ENCODE results near the gene ARHGEF4. TPM values are rescaled to one million over a fixed set of nuclear protein-coding genes. Genes with fewer than 3 reads are reported as not detected.
A peak's percentile ranks its signal among the peaks of the same experiment; 100 is the strongest.

Gene ARHGEF4
- total RNA-seq, 1 experiment from 2014 or later: 12.6 TPM

- Histone ChIP-seq H3K56ac (ENCODE audit: insufficient read length, low read depth, low read length) (no peak overlapping the region), H2BK120ac (ENCODE audit: low read depth, low read length, poor library complexity, severe bottlenecking) (no peak overlapping the region), H3K14ac (ENCODE audit: insufficient read depth, low read length) (no peak overlapping the region; the same call in 1 of the 2 replicates), H4K91ac (ENCODE audit: insufficient read length, low read depth, low read length) (no peak overlapping the region), H4K20me1 (ENCODE audit: control insufficient read depth, insufficient read depth, insufficient read length) (no peaks in the 10 kb centered on the region), H2BK20ac (ENCODE audit: low read depth, low read length, poor library complexity, severe bottlenecking) (no peak overlapping the region), H2AK5ac (ENCODE audit: insufficient read length, low read length) (no peak overlapping the region), H3K18ac (ENCODE audit: insufficient read length, low read depth, low read length) (no peak overlapping the region), H3K23ac (ENCODE audit: insufficient read length, low read depth, low read length) (no peak overlapping the region), H3K4me1 (ENCODE audit: insufficient read depth, low read length) (no peaks in the 10 kb centered on the region), H4K8ac (replicated peaks; ENCODE audit: insufficient read length, low read depth, low read length) (no peak overlapping the region), H3K9me3 (ENCODE audit: control insufficient read depth, low read depth, low read length) (no peaks in the 10 kb centered on the region), H3K4ac (ENCODE audit: low read depth, low read length) (no peak overlapping the region), H4K5ac (ENCODE audit: insufficient read length, low read depth, low read length) (no peak overlapping the region), H3K27me3 (ENCODE audit: insufficient read depth, low read length) (no peaks in the 10 kb centered on the region), H3K79me1 (ENCODE audit: insufficient read depth, low read depth, low read length, poor library complexity, severe bottlenecking) (no peaks in the 10 kb centered on the region), H3K23me2 (ENCODE audit: insufficient read length, low read depth, low read length, poor library complexity, severe bottlenecking) (no peaks in the 10 kb centered on the region), H2BK15ac (ENCODE audit: low read depth, low read length) (no peak overlapping the region), H2BK12ac (ENCODE audit: insufficient read length, low read depth, low read length) (no peak overlapping the region), H2BK5ac (ENCODE audit: insufficient read length, low read length) (no peak overlapping the region), H3K27ac (ENCODE audit: insufficient read length, low read depth, low read length) (no peak overlapping the region), H3T11ph (ENCODE audit: low read length) (no peak overlapping the region), H2AFZ (ENCODE audit: low read length) (no peak overlapping the region), H3K4me2 (ENCODE audit: insufficient read depth, insufficient read length, low read length) (no peak overlapping the region), H3K9ac (ENCODE audit: extremely low read depth, insufficient read length, low read length) (no peak overlapping the region), H3K79me2 (ENCODE audit: insufficient read depth, low read length) (no peaks in the 10 kb centered on the region)
- H3K9me3 Mint-ChIP-seq: no peaks in the 10 kb centered on the region
- H3K27me3 Mint-ChIP-seq (ENCODE audit: low read depth): no peaks in the 10 kb centered on the region
- no peaks in the 10 kb centered on the region for H3K36me3 Mint-ChIP-seq (ENCODE audit: insufficient read depth in 1 of 3, low read depth in 3 of 3)
- peak overlapping the region in 1 of 3 experiments; percentile 90; a peak in 1 of 7 replicates for H3K27ac Mint-ChIP-seq
- no peak for TF ChIP-seq CTCF (conservative IDR thresholded peaks at IDR 0.05)
- no peak for DNase-seq
- H3K4me3 Mint-ChIP-seq: no peak overlapping the region
- peaks cover 18 to 21% of the 10 kb centered on the region in 2 experiments for H3K4me1 Mint-ChIP-seq
- no CpG with 5 or more reads among the region's 19 CpGs for WGBS (ENCODE audit: extremely low coverage, insufficient read length, low lambda C conversion rate)
Measured at GRCh38 chr2:130847776-130848525, 11.2 kb downstream of the ARHGEF4 start.
